HFF-Myc (cell line): ENCODE measurements around the gene TNFRSF25.
"Not testable (repeated sequence)": the region's sequence is repeated elsewhere in the genome, so short reads cannot be mapped to it uniquely, and the experiment has no call there.

Source experiments
- DNase-seq: peaks from one replicate; pipeline ENCODE4 v3.0.0-alpha.2; 2011; ENCODE audit warnings: low read depth; ENCODE audit errors: extremely low read depth
- H3K4me3 ChIP-seq: replicated peaks from 2 replicates; pipeline ENCODE4 v1.5.1; 2011; ENCODE audit warnings: low read depth, mild to moderate bottlenecking, control low read depth, low read length
- TF ChIP-seq, protein P1 (sequence below): IDR thresholded peaks from 2 replicates; pipeline ENCODE4 v1.5.1; 2012; ENCODE audit warnings: mild to moderate bottlenecking, low read depth, low read length, control low read depth; ENCODE audit errors: missing control alignments

The TNFRSF25 gene

DNA sequence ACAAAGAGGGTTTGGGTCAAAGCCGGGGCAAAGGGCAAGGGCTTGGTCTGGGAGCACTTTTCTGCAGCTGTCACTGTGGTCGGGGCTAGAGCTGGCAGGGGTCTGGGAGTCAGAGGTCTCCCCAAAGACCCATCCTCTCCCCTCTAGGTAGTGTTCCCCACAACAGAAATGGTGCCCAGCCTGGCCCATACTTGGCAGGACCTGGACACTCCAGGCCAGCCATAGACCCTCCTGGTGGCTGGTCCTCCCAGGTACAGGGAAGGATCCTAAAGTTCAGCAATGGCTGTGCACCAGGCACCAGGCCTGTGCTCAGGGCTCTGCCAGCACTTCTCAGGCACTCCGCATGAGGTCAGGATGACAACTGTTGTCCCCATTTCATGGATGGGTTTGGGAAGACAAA lies 30.4 kb downstream of the TNFRSF25 start:
- H3K4me3 ChIP-seq = no peak overlapping the region
- TF ChIP-seq, protein P1, sequence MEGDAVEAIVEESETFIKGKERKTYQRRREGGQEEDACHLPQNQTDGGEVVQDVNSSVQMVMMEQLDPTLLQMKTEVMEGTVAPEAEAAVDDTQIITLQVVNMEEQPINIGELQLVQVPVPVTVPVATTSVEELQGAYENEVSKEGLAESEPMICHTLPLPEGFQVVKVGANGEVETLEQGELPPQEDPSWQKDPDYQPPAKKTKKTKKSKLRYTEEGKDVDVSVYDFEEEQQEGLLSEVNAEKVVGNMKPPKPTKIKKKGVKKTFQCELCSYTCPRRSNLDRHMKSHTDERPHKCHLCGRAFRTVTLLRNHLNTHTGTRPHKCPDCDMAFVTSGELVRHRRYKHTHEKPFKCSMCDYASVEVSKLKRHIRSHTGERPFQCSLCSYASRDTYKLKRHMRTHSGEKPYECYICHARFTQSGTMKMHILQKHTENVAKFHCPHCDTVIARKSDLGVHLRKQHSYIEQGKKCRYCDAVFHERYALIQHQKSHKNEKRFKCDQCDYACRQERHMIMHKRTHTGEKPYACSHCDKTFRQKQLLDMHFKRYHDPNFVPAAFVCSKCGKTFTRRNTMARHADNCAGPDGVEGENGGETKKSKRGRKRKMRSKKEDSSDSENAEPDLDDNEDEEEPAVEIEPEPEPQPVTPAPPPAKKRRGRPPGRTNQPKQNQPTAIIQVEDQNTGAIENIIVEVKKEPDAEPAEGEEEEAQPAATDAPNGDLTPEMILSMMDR = no peak
- DNase-seq = no peak

GRCh38 chr1:6435129-6435528 lies 30.8 kb downstream of the TNFRSF25 start:
- H3K4me3 ChIP-seq = no peak overlapping the region
- TF ChIP-seq, protein P1 = no peak

DNA sequence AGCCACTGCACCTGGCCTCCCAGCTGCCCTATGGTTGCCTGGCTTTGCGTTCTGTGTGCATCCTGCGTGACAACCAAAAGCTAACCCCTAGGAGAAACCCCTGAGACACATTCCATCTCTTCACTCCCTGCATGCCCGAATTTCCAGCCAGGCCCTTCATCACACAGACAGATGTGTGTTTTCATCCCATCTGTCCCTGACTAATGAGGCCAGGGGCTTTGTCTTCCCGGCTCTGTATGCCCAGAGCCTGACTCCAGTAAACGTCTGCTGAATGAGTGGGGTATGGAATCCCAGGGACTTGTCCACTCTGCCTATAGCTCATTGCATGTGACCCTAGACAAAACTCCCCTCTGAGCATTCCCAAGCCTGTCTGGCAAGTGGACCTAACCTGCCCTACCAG lies 31.8 kb downstream of the TNFRSF25 start:
- H3K4me3 ChIP-seq = no peak overlapping the region
- TF ChIP-seq, protein P1 = no peak
- DNase-seq = no peak

More at GRCh38 chr1:6435129-6435528, 30.8 kb downstream of the TNFRSF25 start:
- DNase-seq = no peak

GRCh38 chr1:6431645-6432579 lies 34.1 kb downstream of the TNFRSF25 start:
- not testable (repeated sequence) for DNase-seq, H3K4me3 ChIP-seq

DNA sequence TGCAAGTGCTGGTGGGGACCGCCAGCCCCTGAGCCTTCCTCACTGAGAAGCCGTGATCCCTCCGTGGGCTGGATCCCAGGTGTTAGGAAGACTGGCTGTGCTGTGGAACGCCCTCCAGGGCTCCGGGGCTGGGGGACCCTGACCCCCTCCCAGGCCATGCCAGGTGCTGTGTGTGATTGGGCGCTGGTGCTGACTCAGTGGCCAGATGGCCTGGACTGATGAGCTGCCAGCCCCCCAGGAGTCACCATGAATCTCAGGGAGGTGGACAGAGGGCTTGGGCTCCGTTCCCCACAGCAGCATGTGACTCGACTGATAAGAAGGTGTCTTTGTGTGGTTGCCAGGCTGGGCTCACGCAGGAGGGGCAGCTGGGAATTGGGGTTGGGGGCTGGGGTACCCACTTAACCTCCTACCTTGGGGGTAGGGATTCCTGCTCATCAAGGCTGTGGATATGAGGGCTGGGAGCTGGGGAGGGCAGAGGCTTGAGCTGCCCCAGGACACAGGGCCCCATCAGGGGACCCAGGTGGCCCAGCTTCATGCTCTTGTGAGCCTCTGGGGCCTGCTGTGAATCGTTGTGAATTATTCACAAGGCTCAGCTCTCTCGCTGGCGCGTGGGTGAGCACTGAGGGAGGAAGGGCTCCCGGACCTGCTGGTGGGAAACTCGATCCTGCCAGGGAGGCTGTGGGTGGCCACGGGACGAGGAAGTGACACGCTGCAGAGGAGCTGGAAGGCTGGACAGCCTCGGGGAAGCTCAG lies 36.1 kb downstream of the TNFRSF25 start:
- DNase-seq, H3K4me3 ChIP-seq: not testable (repeated sequence)

DNA sequence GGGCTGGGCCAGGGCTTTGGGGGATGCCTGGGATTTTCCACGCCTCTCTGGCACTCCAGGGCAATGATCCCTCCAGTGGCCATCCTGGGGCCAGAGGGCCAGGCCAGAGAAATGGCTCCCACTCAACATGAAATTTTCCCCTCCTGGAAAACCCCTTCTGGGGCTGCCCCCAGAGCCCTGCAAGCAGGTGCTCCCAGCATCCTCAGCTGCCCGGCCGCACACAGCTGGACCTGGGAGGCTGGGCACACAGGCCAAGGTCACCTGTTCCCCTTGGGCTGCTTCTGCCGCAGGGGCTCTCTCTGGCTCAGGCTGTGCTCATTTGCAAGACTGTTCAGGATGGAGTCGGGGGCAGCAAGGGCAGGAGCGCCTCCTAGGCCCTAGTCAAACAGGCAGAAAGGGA lies 37.5 kb downstream of the TNFRSF25 start:
- not testable (repeated sequence) for DNase-seq, H3K4me3 ChIP-seq

DNA sequence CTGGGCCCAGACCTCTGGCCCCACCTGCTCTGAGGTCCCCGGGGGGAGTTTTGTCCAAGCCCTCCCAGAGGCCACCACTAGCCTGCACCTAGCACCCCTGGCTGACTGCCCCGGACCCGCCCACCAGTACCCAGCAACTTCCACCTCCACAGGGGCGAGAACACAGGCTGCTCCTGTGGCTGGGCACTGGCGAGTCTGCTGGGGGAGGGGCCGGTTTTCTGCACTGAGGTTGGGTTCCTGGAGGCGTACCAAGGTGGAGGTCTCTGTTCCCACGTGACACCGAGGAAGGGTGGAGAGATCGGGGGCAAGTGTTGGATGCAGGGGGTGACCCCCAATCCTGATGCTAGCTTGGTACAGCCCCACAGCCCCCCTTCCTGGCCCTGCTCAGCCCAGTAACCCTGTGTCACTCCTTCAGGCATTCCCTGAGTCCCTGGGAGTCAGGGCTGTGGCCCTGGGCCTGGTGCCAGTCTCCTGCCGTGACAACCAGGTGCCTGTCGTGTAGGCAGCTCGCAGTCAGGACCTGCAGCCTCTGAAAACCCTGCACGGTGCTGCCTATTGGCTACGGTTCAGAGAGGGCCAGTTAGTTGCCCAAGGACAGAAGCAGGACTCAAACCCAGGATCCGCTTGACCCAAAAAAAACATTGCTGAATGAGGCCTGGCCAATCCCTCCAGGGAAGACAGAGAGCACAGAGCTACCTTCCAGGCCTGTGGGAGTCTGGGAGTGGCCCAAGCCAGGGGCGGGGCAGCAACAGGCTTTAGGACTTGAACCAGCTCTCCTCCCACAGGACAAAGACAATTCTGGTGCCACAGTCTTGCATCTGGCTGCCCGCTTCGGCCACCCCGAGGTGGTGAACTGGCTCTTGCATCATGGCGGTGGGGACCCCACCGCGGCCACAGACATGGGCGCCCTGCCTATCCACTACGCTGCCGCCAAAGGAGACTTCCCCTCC lies 38.3 kb downstream of the TNFRSF25 start:
- TF ChIP-seq, protein P1 = no peak
- no peak overlapping the region for H3K4me3 ChIP-seq
- DNase-seq = no peak
